Activated CD8-positive, alpha-beta memory T cell treated with anti-CD3 and anti-CD28 coated beads for 36 hours (primary cell): ENCODE measurements around the gene NEK6. TPM values are rescaled to one million over a fixed set of nuclear protein-coding genes. Genes with fewer than 3 reads are reported as not detected.

Source experiments
- CTCF ChIA-PET: fragments of 350-600 bp; sonication (Branson Sonifier 250); formaldehyde crosslinking; loops from one replicate; lab custom pipeline; 2021; ENCODE audit warnings: antibody characterized with exemption; lab: Charles Lee
- POLR2A ChIA-PET: fragments of 350-600 bp; sonication (Branson Sonifier 250); formaldehyde crosslinking; loops from one replicate; lab custom pipeline; 2021; ENCODE audit warnings: antibody characterized with exemption; lab: Charles Lee
- total RNA-seq, 2 experiments: library from RNA; stranded (reverse); gene quantifications; one replicate each; pipeline ENCODE4 v1.2.3, GENCODE V29; 2021

NEK6 gene
- total RNA-seq, 2 experiments from 2014 or later, result 26.5 to 29.4 TPM

DNA sequence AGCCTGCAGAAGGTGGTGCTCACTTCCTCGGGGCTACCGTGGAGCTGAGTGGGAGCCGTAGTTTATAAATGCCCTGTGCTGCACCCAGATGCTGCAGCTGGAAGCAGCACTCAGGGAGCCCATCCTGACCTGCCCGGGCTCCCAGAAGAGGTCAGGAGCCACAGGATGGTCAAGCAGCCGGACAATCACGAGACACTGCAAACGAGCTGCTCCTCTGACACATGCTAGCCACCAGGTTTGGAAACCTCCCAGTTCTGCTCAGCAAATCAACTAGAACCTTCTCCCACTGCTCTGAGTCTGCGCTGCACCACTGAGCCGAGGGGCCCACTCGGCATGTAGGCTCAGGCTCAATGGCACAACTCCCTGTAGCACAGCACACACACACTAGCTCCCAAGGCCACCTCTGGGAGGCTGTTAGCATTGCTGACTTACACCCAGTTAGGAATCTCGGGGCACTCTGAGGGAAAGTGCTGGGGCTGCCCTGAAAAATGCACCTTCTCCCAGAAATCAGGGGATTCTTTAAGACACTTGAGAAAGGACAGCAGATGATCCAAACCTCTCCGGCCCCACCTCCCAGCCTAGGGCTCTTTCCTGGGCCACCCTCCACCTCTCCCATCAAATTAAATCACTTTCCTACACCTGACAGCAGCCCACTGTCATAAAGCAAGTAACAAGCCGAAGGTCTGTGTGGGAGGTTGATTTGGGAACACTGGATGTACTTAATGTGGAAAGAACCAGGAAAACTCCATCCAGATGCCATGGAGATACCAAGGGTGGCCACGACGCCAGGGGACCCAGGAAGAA is 98.4 kb downstream of the NEK6 start:
- POLR2A ChIA-PET, result no interaction called here

GRCh38 chr9:124356745-124357390 is 99.1 kb downstream of the NEK6 start:
- CTCF ChIA-PET, result no interaction called here

More for the DNA sequence above, 98.4 kb downstream of the NEK6 start:
- CTCF ChIA-PET, result interaction anchor here (0.8 kb wide), 1 partner anchor 37 kb away, joined by 3 read pairs; no protein-coding TSS in a partner anchor

GRCh38 chr9:124357721-124358361 is 100.1 kb downstream of the NEK6 start:
- ChIA-PET CTCF (no interaction called here), POLR2A (no interaction called here)

More at GRCh38 chr9:124356745-124357390, 99.1 kb downstream of the NEK6 start:
- POLR2A ChIA-PET, result no interaction called here

- CTCF ChIA-PET, result no interaction called here
- POLR2A ChIA-PET, result no interaction called here
These were observed 100.9 kb downstream of the NEK6 start for GRCh38 chr9:124358631-124359030.

DNA sequence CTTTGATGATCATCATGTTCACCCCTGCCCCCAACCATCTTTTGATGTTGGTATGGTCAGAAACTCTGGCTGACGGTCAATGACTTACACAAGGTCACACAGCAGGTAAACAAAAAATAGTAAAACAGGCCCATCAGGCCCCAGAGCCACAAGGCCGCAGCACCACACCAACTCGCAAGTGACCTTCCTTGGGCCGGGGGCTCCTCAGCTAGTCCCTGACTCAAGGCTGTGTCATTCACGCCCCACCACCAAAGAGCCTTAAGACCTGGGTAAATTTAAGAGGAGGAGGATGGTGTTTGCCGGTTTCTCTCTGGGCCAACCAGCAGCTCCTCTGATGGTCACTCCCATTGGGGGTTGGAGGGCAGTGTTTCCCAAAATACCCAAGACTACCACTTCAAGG is 101.7 kb downstream of the NEK6 start:
- CTCF ChIA-PET, result no interaction called here
- POLR2A ChIA-PET, result no interaction called here

GRCh38 chr9:124359855-124360678 is 102.3 kb downstream of the NEK6 start:
- CTCF ChIA-PET, result no interaction called here
- POLR2A ChIA-PET, result no interaction called here

- POLR2A ChIA-PET, result no interaction called here
- CTCF ChIA-PET, result interaction anchor here (1.6 kb wide), 1 partner anchor 235 kb away, joined by 4 read pairs; no protein-coding TSS in a partner anchor
These were observed 103.4 kb downstream of the NEK6 start for GRCh38 chr9:124361128-124361527.

DNA sequence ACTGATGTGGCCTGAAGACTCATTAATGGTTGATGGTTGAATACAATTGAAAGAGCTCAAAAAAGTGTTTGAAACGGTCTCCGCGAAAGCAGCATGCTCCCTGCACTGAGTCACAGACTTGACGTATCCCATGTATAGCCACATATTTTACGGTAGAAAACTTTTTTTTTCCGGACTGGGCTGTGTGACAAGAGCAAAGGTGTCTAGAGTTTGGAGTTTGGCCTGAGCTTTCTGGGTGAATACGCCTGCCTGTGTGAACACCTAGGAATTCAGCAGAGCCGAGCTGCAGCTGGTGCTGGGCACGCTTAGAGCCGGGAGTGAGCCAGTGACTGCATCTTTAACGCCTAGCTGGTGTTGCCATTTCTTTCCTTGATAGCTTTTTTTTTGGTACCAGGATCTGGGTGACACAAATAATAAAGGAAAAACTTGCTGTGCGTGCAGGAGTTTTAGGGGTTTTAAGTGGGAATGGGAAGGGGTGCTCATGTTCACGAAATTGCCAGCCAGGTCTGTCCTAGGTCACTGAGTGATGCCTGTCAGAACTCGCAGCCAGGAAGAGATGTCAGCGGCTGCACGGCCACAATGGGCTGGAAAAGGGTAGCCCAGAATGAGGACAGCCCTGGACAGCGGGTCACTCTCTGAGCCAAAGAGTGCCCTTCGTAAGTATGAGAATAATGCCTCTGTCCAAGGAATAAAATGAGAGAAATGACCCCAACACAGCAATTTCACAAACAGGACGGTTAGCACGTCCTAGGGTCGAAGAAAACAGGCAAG is 105.8 kb downstream of the NEK6 start:
- POLR2A ChIA-PET, result no interaction called here
- CTCF ChIA-PET, result no interaction called here

GRCh38 chr9:124364141-124364540 is 106.4 kb downstream of the NEK6 start:
- ChIA-PET CTCF (no interaction called here), POLR2A (no interaction called here)

DNA sequence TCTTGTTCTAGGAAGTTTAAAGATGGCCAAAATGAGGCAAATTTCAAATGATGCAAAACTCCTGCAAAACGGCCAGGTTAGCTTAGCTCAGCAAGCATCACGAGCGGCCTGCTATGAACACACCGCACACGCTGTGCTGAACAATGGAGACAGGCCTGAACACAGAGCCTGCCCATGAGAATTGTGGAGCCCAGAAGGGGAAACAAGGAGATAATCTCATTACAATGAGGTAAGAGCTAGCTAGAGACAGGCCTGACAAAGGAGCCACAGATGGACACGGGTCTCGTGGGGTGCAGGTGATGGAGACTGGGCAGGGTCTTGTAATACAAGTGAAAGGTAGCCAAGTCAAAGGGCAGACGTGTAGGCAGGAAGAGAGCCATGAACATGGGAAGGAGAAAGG is 107.3 kb downstream of the NEK6 start:
- CTCF ChIA-PET, result no interaction called here
- POLR2A ChIA-PET, result no interaction called here

- ChIA-PET POLR2A (no interaction called here), CTCF (interaction anchor here (0.6 kb wide), 1 partner anchor 69 kb away, joined by 3 read pairs; no protein-coding TSS in a partner anchor)
These were observed 108.9 kb downstream of the NEK6 start for GRCh38 chr9:124366476-124367220.

- ChIA-PET POLR2A (no interaction called here), CTCF (interaction anchor here (1.1 kb wide), 1 partner anchor 242 kb away, joined by 3 read pairs; no protein-coding TSS in a partner anchor)
These were observed 110.9 kb downstream of the NEK6 start for GRCh38 chr9:124368692-124369091.

DNA sequence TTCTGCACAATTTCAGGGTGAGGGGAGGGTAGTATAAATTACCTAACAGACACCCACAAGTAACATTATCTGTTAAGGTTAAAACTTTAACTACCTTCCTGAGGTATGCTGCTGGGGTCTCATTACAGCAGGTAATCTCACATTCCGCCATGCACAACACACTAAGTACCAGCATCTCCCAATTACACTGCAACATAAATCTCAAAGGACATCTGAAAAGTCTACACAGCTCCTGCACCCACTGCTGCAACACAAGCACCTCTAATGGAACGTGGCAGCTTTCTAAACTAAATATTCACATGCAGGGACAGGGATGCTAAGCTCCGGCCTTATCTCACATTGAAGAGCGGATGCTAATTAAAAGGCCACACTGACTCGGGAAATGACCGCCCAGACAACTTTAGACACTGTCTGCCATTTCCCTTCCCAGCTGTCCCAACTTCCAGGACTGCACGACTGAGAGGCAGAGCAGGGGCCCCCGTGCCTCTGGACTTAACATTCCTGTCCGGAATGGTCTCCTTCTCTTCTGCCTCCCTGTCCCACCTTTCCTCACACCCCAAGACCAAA is 111.6 kb downstream of the NEK6 start:
- CTCF ChIA-PET, result interaction anchor here (1.1 kb wide), 1 partner anchor 242 kb away, joined by 3 read pairs; no protein-coding TSS in a partner anchor
- POLR2A ChIA-PET, result no interaction called here

- ChIA-PET CTCF (interaction anchor here (0.7 kb wide), 1 partner anchor 92 kb away, joined by 3 read pairs; no protein-coding TSS in a partner anchor), POLR2A (no interaction called here)
These were observed 113.3 kb downstream of the NEK6 start for GRCh38 chr9:124370896-124371582.

DNA sequence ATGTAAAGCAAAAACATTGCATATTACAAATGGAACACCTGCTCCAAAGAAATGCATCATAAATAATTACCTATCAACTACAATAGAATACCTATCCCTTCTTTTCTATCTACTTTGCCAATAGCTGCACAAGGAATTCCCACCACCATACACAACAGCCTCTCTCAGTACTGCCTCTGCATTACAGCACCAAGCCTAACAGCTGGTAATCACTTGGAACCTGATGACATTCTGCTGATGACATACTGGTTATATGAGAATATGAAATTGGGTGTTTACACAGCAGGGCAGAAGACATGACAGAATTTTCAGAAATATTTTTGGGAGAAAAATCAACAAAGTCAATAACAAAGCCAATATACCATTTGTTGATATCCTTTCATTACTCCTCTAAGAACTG is 114.3 kb downstream of the NEK6 start:
- ChIA-PET CTCF (no interaction called here), POLR2A (no interaction called here)

DNA sequence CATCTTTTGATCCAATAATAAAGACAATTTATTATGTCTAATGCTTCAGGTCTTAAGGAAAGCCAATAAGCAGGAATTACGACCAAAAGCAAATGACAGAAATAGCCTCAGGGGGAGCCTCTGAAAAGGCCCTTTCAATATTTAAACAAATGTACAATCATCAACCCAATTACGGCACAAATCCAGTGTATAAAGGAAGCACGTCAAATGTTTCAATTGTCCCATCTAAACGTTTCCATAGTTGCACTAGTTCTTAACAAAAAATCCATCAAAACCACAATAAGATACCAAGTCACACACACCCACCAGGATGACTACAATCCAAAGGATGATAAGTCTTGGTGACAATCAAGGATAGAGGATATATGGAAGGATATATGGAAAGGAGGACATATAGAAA is 115.6 kb downstream of the NEK6 start:
- ChIA-PET CTCF (no interaction called here), POLR2A (no interaction called here)

DNA sequence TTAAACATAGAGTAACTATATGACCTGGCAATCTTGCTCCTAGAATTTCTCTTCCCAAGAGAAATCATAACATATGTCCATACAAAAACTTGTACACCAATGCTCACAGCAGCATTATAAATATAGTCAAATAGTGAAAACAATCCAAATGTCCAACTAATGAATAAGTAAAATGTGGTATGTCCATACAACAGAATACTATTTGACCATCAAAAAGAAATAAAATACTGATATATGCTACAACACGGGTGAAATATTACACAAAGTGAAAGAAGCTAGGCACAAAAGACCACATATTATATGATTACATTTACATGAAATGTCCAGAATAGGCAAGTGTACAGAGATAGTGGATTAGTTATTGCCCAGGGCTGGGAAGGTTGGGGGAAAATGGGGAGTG is 116.1 kb downstream of the NEK6 start:
- ChIA-PET CTCF (no interaction called here), POLR2A (no interaction called here)
